ENCODE data around the gene CD200. TPM values are rescaled to one million over a fixed set of nuclear protein-coding genes. Genes with fewer than 3 reads are reported as not detected.

The CD200 gene
- total RNA-seq, 2 donors from 2014 or later, result 0.17 to 0.36 TPM

DNA sequence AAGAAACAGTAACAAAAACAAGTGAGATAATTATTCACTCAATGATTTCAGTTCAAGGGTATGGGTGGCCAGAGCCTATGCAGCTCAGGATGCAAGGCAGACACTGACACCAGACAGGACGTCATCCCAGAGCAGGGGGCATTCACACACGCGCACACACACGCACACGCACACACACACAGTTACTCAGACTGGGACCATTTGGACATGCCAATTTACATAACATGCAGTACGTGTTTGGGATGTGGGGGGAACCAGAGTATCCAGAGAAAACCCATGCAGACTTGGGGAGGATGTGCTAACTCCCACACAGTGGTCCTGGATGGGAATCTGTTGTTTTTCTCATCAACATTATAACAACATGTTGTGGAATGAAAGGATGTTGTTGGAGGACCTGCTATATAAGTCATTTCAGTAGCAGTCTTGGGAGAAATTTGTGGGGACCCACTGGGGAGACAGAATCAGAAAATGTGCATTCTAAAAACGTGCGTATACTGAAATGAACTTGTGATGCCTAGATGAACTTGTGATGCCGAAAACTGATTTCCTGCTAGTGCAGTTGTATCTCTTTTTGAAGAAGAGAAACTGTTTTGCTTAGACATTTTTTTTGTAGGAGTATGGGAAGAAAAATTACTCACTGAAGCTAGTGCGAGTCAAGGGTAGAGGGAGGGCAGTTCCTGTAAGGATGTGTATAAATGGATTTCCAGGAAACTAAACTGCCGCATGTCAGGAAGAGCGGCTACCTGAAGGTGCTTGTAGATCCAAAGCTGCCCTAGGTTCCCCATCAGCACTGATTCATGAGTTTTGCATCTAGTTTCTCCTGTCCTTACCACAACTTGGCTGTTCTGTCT is 25.2 kb downstream of the CD200 start:
- DNase-seq (ENCODE audit: low spot score) (no peak), ATAC-seq (no peak)
- peak overlapping the region; percentile 0 to 4 for H3K27ac Mint-ChIP-seq
- H3K9me3 Mint-ChIP-seq, result no peaks in the 10 kb centered on the region
- H3K4me1 Mint-ChIP-seq (ENCODE audit: low read depth in 2 of 2), result peaks cover 11 to 13% of the 10 kb centered on the region in 2 donors
- H3K4me3 Mint-ChIP-seq, result peak overlapping the region; percentile 64
- no peaks in the 10 kb centered on the region for H3K27me3 Mint-ChIP-seq
- no peaks in the 10 kb centered on the region for H3K36me3 Mint-ChIP-seq

DNA sequence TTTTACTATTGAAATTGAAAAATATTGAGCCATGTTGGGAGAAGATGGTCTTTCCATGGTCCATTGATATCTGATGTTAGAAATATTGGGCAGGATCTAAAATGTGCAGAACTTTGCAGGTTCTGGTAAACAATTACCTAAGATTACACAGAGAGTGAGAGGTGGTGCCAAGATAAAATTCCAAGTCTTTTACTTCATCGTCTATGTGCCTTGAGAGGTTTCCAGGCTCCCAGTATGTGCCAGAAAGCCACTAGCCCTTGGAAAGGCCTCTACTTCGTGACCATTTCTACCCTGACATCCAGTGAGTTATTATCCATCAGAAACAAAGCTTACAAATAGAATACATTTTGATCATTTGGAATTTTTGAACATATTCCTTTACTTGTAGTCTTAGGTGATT is 27.6 kb downstream of the CD200 start:
- Mint-ChIP-seq H3K36me3 (no peaks in the 10 kb centered on the region), H3K4me1 (ENCODE audit: low read depth in 2 of 2) (peaks cover 11 to 13% of the 10 kb centered on the region in 2 donors)

DNA sequence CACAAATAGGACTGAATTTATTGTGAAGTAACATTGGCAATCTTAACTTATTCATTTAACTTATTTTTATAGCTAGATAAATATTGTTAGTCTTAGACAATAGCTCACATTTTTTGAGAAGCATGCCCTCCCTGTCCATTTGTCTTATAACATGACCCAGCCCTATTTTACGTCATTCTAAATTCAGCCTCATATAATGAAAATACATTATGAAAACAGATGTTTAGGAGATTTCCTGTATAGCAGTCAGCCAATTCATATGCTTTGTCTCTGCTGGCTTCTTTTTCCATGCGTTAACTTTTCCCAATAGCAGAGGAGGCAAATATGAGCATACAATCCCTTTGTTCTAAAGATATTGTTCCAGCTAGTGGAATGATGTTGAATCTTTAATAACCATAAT is 29.3 kb downstream of the CD200 start:
- H3K9me3 Mint-ChIP-seq, result no peaks in the 10 kb centered on the region
- H3K27me3 Mint-ChIP-seq, result peaks cover 0 to 6% of the 10 kb centered on the region in 2 donors
- ATAC-seq (no peak), DNase-seq (ENCODE audit: low spot score) (no peak)
- no peaks in the 10 kb centered on the region for H3K36me3 Mint-ChIP-seq
- H3K4me3 Mint-ChIP-seq, result no peak overlapping the region
- peaks cover 11 to 13% of the 10 kb centered on the region in 2 donors for H3K4me1 Mint-ChIP-seq (ENCODE audit: low read depth in 2 of 2)
- no peak overlapping the region for H3K27ac Mint-ChIP-seq

More for the DNA sequence above, 27.6 kb downstream of the CD200 start:
- Mint-ChIP-seq H3K4me3 (no peak overlapping the region), H3K27ac (no peak overlapping the region), H3K9me3 (no peaks in the 10 kb centered on the region), H3K27me3 (no peaks in the 10 kb centered on the region)
- no peak for DNase-seq (ENCODE audit: low spot score)
- no peak for ATAC-seq

DNA sequence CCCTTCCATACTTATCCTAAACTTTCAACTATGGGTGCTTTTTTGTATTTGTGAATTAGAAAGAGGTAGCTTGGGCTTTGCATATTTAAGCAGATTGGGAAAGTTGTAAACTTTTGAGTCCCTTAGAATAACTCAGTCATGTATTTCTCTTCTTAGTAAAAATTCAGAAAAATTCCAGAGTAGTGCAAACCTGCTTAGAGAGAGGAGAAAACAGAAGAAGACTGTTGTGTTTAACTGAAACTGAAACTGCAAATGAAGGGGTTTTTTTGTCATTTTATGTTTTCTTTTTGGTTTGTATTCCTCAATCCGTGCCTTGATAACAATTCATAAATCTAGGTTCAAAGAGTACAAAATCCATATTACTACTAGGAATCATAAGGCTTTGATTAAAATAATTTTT is 31.3 kb downstream of the CD200 start:
- Mint-ChIP-seq H3K27ac (peak overlapping the region in 1 of 2 donors; percentile 41), H3K4me1 (ENCODE audit: low read depth in 2 of 2) (no peaks in the 10 kb centered on the region), H3K27me3 (peaks cover 0 to 6% of the 10 kb centered on the region in 2 donors), H3K36me3 (no peaks in the 10 kb centered on the region), H3K4me3 (peak overlapping the region; percentile 13), H3K9me3 (no peaks in the 10 kb centered on the region)
- no peak for DNase-seq (ENCODE audit: low spot score)
- ATAC-seq, result peak in 1 of 2 donors; percentile 56

DNA sequence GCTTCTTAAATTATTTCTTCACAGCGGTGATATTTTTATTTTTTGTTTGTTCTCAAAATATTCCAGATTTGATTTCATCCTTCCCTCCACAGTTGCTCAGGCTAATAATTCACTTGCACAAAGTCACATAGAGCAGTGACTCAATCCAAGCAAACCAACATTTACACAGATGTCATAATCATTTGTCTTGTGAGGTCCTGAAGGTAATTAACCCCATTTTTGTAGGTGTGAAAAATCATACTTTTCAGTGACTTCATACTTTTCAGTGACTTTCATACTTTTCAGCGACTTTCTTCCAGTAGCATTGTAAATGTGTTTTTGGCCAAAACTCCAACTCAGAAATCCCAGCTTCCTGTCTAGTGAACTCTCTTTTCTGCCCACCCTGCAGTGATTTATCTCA is 32.1 kb downstream of the CD200 start:
- no peak for DNase-seq (ENCODE audit: low spot score)
- peak overlapping the region in 1 of 2 donors; percentile 5 for H3K27ac Mint-ChIP-seq
- H3K27me3 Mint-ChIP-seq, result peaks cover 0 to 6% of the 10 kb centered on the region in 2 donors
- no peak for ATAC-seq
- H3K9me3 Mint-ChIP-seq, result no peaks in the 10 kb centered on the region
- H3K4me1 Mint-ChIP-seq (ENCODE audit: low read depth in 2 of 2), result no peaks in the 10 kb centered on the region
- H3K4me3 Mint-ChIP-seq, result no peak overlapping the region
- no peaks in the 10 kb centered on the region for H3K36me3 Mint-ChIP-seq

GRCh38 chr3:112365636-112366035 is 32.7 kb downstream of the CD200 start:
- Mint-ChIP-seq H3K27ac (peak overlapping the region in 1 of 2 donors; percentile 5), H3K4me3 (no peak overlapping the region), H3K4me1 (ENCODE audit: low read depth in 2 of 2) (no peaks in the 10 kb centered on the region), H3K9me3 (no peaks in the 10 kb centered on the region), H3K27me3 (peaks cover 0 to 6% of the 10 kb centered on the region in 2 donors), H3K36me3 (no peaks in the 10 kb centered on the region)
- ATAC-seq, result no peak
- DNase-seq (ENCODE audit: low spot score), result no peak

GRCh38 chr3:112366522-112366921 is 33.6 kb downstream of the CD200 start:
- Mint-ChIP-seq H3K4me1 (ENCODE audit: low read depth in 2 of 2) (no peaks in the 10 kb centered on the region), H3K4me3 (no peak overlapping the region), H3K27me3 (peaks cover 3 to 6% of the 10 kb centered on the region in 2 donors), H3K9me3 (no peaks in the 10 kb centered on the region), H3K27ac (no peak overlapping the region), H3K36me3 (no peaks in the 10 kb centered on the region)
- ATAC-seq (no peak), DNase-seq (ENCODE audit: low spot score) (no peak)

- no peak overlapping the region for H3K27ac Mint-ChIP-seq
- H3K4me3 Mint-ChIP-seq, result no peak overlapping the region
- no peaks in the 10 kb centered on the region for H3K4me1 Mint-ChIP-seq (ENCODE audit: low read depth in 2 of 2)
- H3K9me3 Mint-ChIP-seq, result no peaks in the 10 kb centered on the region
- no peaks in the 10 kb centered on the region for H3K36me3 Mint-ChIP-seq
- ATAC-seq (no peak), DNase-seq (ENCODE audit: low spot score) (no peak)
- peaks cover 2 to 3% of the 10 kb centered on the region in 2 donors for H3K27me3 Mint-ChIP-seq
Observed at GRCh38 chr3:112371569-112371968, 38.6 kb downstream of the CD200 start.

DNA sequence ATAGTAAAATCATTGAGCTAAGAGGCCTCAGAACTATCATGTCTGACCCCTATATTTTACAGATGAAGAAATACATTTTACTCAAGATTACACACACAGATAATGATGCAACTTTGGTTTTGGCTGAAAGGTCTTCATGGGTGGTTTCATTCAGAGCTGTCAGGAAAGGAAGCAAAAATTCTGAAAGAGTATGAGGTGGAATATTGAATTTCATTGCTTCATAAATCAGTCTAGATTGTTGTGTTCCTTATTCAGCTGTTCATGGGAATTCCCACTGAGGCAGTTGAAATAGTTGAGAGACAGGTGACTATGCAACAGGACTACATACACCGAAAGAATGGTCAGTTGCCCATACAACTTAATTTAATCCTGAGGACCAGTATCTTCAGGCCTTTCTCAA is 39.4 kb downstream of the CD200 start:
- Mint-ChIP-seq H3K4me1 (ENCODE audit: low read depth in 2 of 2) (no peaks in the 10 kb centered on the region), H3K36me3 (no peaks in the 10 kb centered on the region), H3K27me3 (peaks cover 0 to 3% of the 10 kb centered on the region in 2 donors), H3K4me3 (no peak overlapping the region), H3K9me3 (no peaks in the 10 kb centered on the region), H3K27ac (no peak overlapping the region)
- DNase-seq (ENCODE audit: low spot score), result no peak
- ATAC-seq, result no peak

- DNase-seq (ENCODE audit: low spot score), result no peak
- H3K27me3 Mint-ChIP-seq, result peaks cover 0 to 3% of the 10 kb centered on the region in 2 donors
- ATAC-seq, result no peak
- no peaks in the 10 kb centered on the region for H3K4me1 Mint-ChIP-seq (ENCODE audit: low read depth in 2 of 2)
- H3K27ac Mint-ChIP-seq, result no peak overlapping the region
- no peaks in the 10 kb centered on the region for H3K36me3 Mint-ChIP-seq
- H3K9me3 Mint-ChIP-seq, result no peaks in the 10 kb centered on the region
- no peak overlapping the region for H3K4me3 Mint-ChIP-seq
Observed at GRCh38 chr3:112373476-112373875, 40.5 kb downstream of the CD200 start.

- no peaks in the 10 kb centered on the region for H3K9me3 Mint-ChIP-seq
- DNase-seq (ENCODE audit: low spot score) (no peak), ATAC-seq (no peak)
- no peaks in the 10 kb centered on the region for H3K36me3 Mint-ChIP-seq
- no peak overlapping the region for H3K4me3 Mint-ChIP-seq
- H3K4me1 Mint-ChIP-seq (ENCODE audit: low read depth in 2 of 2), result no peaks in the 10 kb centered on the region
- peaks cover 0 to 3% of the 10 kb centered on the region in 2 donors for H3K27me3 Mint-ChIP-seq
- no peak overlapping the region for H3K27ac Mint-ChIP-seq
Observed at GRCh38 chr3:112373924-112374323, 41.0 kb downstream of the CD200 start.

GRCh38 chr3:112374333-112374734 is 41.4 kb downstream of the CD200 start:
- Mint-ChIP-seq H3K4me1 (ENCODE audit: low read depth in 2 of 2) (no peaks in the 10 kb centered on the region), H3K4me3 (no peak overlapping the region), H3K9me3 (no peaks in the 10 kb centered on the region), H3K36me3 (no peaks in the 10 kb centered on the region), H3K27me3 (peaks cover 0 to 3% of the 10 kb centered on the region in 2 donors), H3K27ac (no peak overlapping the region)
- DNase-seq (ENCODE audit: low spot score) (no peak), ATAC-seq (no peak)

DNA sequence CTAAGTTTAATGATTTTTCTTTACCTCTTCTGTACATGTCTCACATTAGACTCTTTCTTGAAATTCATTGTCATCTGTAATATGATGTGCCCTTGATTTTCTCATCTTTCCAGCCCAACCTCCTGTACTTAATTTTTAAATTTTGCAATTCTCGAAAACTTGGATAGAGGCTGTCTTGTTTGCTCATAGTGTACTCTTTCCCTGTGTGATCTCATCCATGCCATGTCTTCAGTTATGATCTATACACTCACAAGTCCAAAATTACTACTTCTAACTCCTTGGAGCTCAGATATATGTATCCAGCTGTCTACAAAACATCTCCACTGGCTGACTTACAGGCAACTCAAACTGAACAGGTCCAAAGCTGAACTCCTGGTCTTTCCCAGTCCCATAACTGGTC is 42.2 kb downstream of the CD200 start:
- Mint-ChIP-seq H3K9me3 (no peaks in the 10 kb centered on the region), H3K27ac (no peak overlapping the region), H3K4me1 (ENCODE audit: low read depth in 2 of 2) (no peaks in the 10 kb centered on the region), H3K4me3 (no peak overlapping the region), H3K36me3 (no peaks in the 10 kb centered on the region), H3K27me3 (peaks cover 0 to 3% of the 10 kb centered on the region in 2 donors)
- ATAC-seq (no peak), DNase-seq (ENCODE audit: low spot score) (no peak)

DNA sequence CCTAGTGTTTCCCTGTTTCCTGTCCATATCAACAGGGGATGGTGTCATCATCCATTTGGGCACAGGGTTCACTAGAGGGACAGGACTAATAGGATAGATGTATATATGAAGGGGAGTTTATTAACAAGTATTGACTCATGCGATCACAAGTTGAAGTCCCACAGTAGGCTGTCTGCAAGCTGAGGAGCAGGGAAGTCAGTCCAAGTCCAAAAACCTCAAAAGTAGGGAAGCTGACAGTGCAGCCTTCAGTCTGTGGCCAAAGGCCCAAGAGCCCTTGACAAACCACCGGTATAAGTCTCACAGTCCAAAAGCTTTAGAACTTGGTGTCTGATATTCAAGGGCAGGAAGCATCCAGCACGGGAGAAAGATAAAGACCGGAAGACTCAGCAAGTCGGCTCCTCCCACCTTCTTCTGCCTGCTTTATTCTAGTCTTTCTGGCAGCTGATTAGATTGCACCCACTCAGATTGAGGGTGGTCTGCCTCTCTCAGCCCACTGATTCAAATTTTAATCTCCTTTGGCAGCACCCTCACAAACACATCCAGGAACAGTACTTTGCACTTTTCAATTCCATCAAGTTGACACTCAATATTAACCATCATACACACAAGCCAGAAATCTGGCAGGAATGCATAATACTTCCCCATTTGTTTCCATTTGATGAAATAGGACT is 43.4 kb downstream of the CD200 start:
- H3K27me3 Mint-ChIP-seq, result no peaks in the 10 kb centered on the region
- no peak for DNase-seq (ENCODE audit: low spot score)
- H3K27ac Mint-ChIP-seq, result peak overlapping the region in 1 of 2 donors; percentile 30
- peak overlapping the region; percentile 17 for H3K4me3 Mint-ChIP-seq
- no peaks in the 10 kb centered on the region for H3K36me3 Mint-ChIP-seq
- no peaks in the 10 kb centered on the region for H3K9me3 Mint-ChIP-seq
- ATAC-seq, result no peak
- no peaks in the 10 kb centered on the region for H3K4me1 Mint-ChIP-seq (ENCODE audit: low read depth in 2 of 2)
